ENCODE results near the gene RAMP2. TPM values are rescaled to one million over a fixed set of nuclear protein-coding genes. Genes with fewer than 3 reads are reported as not detected.
"Not testable (repeated sequence)": the region's sequence is repeated elsewhere in the genome, so short reads cannot be mapped to it uniquely, and the experiment has no call there.

Gene RAMP2, protein sequence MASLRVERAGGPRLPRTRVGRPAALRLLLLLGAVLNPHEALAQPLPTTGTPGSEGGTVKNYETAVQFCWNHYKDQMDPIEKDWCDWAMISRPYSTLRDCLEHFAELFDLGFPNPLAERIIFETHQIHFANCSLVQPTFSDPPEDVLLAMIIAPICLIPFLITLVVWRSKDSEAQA
- total RNA-seq, result 67.5 TPM

DNA sequence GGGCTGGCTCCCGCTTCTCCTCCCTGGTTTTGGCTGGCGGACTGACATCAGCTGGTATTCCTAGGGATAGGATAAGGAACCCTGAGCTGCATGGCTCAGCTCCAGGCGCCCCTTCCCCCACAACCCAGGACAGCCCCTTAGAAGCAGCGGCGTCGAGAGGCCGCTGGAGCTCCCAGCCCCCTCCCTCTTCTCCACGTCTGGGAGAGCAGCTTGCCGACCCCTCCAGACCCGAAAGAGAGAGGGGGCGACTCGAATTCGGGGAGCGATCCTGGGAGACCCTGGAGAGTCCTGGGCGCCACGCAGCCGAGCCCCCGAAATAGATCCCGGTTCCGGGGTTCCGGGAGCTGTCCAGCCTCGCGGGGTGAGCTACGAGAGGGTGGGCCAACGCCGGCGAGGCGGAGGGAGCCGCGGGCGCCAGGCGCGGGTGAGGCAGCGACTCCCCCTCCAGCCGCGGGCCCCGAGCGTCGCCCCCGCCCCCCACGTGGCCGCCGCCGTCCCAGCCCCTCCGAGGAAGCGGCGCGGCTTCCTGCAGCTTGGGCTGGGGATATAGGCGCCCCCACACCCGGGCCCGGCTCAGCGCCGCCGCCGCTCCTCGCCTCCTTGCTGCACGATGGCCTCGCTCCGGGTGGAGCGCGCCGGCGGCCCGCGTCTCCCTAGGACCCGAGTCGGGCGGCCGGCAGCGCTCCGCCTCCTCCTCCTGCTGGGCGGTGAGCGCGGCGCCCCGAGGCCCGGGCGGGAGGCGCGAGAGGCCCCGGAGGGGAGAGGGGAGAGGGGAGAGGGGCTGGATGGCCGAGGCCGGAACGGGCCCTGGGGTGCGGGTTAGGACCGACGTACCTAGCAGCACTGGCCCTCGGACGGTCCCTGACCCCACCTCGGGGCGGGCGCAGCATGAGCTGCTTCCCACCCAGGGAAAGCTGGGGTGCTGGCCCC, at the start of gene RAMP2:
RAMP2 (plus strand) TSS at position 576 of the 930 bp plus-strand sequence; CDS start at position 611, 35 bp downstream.
- intact Hi-C loops (cut with DNase I), result no loop called here
- no peak for DNase-seq (ENCODE audit: low spot score)

DNA sequence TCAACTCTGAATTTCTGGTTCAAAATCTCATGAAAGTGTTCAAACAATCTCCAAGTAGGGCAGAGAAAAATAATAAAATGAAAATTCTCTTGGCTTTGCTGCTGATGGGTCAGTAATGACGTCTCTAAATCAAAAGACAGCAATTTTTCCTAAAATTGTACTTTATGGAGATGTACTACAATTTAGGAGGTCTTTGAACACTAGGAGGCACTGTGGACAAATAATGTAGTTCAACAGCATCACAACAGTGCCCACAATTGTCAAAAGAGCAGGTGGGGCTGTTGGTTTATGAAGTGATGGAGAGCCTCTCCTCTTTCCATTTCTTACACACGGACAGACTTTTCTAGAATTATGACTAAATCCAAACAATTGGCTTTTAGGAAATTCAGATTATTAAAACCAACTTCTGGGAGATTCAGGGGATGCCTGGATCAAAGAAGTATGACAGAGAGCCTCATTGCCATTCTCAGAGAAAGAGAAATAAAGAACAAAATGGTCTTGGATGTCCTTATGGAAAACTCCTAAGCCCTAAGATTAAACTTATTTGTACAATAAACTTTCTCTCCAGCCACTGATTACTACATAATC, 39.9 kb upstream of the RAMP2 start:
- DNase-seq (ENCODE audit: low spot score), result no peak
- ATAC-seq, result peak; percentile 93
- intact Hi-C loops (cut with DNase I), result no loop called here

More for the DNA sequence above, at the start of gene RAMP2:
- ATAC-seq, result peak; percentile 62

DNA sequence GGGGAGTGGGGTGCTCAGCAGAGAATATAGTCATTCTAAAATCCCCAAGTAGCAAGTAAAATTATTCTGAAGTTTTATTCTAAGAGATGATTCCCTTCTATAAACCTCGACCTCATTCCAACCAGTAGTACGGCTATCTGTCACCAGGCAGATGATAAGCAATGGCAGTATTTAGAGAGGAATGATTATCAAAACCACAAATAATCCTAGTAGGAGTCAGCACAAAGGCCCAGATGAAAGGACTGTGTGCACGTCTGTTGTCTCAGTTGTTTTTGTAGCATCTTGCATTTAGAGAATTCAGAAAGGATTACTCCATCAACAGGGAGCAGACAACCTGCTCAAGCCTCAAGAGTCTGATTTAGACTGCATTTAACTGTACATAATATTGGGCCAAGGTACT, 37.4 kb upstream of the RAMP2 start:
- intact Hi-C loops (cut with DNase I), result no loop called here
- DNase-seq (ENCODE audit: low spot score), result no peak
- no peak for ATAC-seq

DNA sequence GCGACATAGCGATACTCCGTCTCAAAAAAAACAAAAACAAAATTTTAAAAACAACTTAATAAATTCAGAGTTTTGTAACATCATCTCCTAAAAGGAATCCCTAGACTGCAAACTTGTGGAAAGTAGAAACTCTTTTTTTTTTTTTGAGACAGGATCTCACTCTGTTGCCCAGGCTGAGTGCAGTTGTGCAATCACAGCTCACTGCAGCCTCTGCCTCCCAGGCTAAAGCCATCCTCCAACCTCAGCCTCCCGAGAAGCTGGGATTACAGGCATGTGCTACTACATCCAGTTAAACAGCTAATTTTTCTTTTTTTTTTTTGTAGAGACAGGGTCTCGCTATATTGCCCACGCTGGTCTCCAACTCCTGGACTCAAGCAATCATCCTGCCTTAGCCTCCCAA, 35.9 kb upstream of the RAMP2 start:
- DNase-seq (ENCODE audit: low spot score) (no peak), ATAC-seq (no peak)
- intact Hi-C loops (cut with DNase I), result no loop called here

DNA sequence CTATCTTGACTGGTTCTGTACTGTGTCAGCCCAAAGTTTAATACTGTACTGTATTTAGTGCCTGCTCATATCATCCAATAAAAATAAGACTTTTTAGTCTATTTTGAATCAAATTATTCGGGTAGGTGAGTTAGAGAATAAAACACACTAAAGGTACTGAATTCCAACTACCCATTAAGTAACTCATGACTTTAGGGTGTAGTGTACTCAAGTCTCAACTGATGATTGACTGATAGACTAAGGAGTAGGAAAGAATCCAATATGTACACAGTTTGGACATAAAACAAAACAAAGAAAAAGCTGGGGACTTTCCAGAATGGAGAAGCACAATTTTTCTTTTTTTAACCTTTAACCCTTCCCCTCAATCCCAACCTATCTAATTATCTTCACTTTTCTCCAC, 20.3 kb upstream of the RAMP2 start:
- ATAC-seq (no peak), DNase-seq (ENCODE audit: low spot score) (no peak)

DNA sequence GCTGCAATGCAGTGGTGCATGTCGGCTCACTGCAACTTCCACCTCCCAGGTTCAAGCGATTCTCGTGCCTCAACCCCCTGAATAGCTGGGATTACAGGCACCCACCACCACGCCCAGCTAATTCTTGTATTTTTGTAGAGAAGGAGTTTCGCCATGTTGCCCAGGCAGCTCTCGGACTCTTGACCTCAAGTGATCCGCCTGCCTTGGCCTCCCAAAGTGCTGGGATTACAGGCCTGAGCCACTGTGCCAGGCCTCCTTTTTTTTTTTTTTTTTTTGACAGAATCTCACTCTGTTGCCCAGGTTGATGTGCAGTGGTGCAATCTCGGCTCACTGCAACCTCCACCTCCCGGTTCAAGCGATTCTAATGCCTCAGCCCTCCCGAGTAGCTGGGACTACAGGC, 18.1 kb upstream of the RAMP2 start:
- DNase-seq (ENCODE audit: low spot score); intact Hi-C loops (cut with DNase I); ATAC-seq: not testable (repeated sequence)

More for the DNA sequence above, 20.3 kb upstream of the RAMP2 start:
- intact Hi-C loops (cut with DNase I), result no loop called here

DNA sequence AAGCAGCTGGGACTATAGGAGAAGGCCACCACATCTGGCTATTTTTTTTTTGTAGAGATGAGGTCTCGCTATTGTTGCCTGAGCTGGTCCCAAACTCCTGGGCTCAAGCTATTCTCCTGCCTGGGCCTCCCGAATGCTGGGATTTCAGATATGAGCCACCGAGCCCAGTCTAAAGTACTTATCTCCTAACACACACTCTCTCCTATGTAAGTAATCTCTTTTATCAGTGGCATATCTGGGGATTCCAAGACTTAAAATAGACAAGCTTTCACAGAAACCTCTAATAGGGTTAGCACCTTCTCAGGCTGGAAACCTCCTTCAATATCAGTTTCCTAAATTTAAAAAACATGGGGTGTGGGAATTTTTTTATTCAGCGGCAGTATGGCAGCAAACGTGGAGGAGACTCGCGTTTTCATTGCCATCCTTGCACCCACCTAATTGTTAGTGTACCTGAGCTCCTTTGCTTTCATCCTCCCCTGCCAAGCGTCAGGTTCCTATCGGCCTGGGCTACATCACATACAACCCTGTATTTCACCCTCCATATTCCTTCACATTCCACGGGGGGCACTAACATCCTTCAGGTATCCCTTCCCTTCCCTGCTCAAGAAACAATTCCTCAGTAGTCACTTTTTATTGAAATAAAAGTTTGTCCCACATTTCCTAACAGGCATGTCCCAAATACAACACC, 17.3 kb upstream of the RAMP2 start:
- ATAC-seq, result no peak
- DNase-seq (ENCODE audit: low spot score), result no peak
- intact Hi-C loops (cut with DNase I), result no loop called here

DNA sequence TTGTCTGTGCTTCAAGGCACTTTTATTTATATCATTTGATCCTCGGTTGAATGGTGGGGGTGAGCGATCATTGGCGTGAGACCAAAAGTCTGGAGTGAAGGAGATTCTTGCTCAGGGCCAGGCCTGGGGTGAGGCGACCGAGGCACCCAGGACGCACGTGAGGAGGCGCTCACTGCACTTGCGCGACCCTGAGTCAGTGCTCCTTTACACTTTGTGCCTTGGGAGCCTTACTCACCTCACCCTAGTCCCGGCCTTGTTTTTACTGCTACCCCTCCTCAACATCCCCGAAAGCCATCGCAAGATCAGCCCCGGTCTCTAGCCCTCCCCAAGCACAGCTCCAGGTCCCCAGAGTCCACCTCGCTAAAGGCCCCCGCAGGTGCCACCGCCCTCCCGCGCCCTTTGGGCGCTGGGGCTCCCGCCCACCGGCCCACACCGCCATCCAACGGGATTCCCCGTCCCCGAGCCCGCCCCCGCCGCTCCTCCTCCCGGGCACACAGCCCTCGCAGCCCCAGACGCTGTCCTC, 16.7 kb upstream of the RAMP2 start:
- intact Hi-C loops (cut with DNase I), result no loop called here
- peak; percentile 72 for ATAC-seq

DNA sequence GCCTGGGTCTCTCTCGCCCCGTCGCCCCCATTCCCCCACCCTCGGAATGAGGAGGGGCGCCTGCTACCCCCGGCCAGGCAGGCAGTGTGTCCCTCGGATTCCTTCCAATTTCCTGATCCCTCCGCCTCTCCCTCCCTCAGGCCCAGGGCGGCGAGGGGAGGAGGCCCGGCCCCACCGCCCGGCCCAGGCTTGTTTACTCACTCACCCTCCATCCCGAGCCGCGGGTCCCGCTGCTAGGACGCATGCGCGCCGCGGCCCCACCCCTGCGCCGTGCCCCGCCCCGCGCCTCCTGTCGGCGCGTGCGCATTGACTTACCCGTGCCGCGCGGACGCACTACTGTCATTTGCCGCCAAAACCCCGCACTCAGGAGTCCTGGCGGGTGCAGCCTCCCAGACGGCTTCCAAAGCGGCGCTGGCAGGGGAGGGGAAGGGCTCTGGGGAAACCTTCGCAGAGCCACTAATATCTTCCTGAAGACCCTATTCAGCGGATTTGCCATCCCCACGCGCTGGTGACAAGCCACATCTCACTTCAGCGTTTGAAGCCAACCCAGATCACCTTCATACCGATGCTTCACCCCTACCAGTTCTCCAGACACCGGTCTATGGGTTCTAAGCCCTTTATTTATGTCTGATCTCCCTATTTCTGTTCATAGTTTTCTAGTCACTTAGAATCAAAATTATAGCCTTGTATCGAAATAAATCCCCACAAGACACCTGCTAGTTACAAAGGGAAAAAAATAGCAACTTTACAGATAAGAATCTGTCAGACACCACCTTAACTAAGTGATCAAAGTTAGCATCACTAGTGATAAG, 16.0 kb upstream of the RAMP2 start, which contains the start of gene EZH1:
EZH1 (minus strand) TSS at position 235 of the 812 bp plus-strand sequence. CDS start 16,099 bp downstream, outside the sequence.
- DNase-seq (ENCODE audit: low spot score), result peak; percentile 92
- intact Hi-C loops (cut with DNase I), result no loop called here
- peak; percentile 86 for ATAC-seq

More for the DNA sequence above, 16.7 kb upstream of the RAMP2 start:
- peak; percentile 88 for DNase-seq (ENCODE audit: low spot score)

DNA sequence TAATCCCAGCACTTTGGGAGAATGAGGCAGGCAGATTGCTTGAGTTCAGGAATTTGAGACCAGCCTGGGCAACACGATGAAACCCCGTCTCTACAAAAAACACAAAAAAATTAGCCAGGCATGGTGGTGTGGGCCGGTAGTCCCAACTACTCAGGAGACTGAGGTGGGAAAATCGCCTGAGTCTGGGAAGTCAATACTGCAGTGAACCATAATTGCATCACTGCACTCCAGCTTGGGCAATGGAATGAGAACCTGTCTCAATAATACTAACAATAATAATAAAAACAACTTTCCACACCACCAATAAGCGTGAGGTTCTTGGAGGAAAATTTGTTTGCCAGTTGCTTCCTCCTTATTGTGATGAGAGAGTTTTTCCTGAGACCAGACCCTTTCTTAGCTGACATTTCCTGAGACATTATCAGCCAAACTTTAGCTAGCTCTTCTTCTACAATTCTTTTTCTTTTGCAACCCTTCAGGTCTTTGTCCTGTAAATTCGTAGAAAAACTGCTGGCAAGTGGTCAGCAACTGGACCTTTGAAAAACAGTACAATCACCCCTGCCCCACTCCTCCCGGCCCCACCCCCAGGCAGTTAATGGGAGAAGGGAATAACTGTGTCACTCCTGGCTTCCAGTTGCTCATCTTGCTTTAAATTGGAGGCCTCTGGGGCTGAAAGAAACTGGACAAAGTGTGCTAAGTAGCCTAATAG, 12.7 kb upstream of the RAMP2 start:
- intact Hi-C loops (cut with DNase I), result no loop called here
- ATAC-seq, result peak; percentile 81
- DNase-seq (ENCODE audit: low spot score), result peak; percentile 72

DNA sequence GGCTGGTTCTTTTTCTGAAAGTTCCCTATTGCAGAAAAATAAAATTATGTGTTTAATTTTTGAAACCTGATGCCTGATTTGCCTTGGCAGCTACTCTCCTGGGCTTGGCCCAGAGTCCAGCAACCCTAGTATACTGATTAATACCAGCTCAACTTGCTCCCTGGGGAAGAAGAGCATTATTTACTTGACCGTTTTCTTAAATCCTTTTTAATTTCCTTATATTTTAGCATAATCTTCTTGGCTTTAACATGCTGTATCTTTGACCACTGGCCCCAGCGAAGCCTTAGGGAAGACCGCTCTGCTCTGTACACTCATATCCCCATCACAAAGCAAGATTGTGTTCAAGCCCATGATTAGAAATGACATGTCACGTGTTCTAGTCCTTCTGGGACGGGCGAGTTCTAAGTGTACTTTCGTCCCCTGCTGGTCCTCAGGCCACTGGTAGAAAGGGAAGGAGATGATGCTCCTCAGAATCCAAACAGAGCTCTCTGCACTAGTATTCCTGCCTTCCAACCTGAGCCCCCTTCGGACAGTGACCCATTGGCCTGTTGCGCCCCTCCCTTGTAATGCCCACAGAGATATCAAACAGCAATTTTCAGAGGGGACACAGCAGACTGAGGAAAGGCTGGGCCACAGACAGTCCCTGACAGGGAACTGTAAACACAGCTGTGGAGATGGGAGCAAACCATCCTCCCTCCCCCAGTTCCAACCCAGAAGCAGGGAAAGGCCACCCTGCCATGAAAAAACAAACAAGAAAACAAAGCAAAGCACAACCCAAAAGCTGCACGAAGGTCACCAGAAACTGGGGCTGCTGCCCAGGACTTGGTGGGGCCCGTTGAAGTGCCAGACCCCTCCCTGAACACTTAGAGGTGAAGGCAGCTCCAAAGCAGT, 11.9 kb upstream of the RAMP2 start:
- peak; percentile 67 for ATAC-seq
- intact Hi-C loops (cut with DNase I), result no loop called here

DNA sequence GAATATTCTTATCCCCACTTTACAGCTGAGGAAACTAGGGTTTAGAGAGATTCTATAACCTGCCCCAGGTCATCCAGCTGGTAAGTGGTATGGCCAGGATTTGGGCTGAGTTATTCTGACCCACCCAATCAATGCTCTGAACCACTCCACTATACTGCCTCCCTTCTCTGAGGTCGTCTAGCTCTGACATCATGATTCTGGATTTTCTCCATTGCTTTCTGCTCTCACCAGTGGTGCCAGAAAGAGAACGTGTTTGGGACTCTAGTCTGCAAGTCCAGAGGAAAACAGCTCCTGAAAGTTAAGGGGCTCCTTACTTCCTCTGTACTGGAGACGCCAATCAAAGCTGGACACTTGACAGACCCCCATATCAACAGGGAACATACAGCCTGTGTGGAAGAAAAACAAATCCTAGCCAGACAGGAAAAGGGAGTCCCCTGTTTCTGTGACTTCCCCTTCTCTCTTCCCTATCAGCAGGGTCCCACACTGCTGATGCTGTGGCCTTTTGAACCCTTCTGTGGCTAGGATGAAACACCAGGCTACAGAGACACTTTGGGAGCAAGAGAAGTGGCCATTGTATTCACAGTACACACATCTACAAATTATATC, 10.2 kb upstream of the RAMP2 start:
- no peak for ATAC-seq
- intact Hi-C loops (cut with DNase I), result no loop called here
- no peak for DNase-seq (ENCODE audit: low spot score)

More for the DNA sequence above, 11.9 kb upstream of the RAMP2 start:
- no peak for DNase-seq (ENCODE audit: low spot score)

DNA sequence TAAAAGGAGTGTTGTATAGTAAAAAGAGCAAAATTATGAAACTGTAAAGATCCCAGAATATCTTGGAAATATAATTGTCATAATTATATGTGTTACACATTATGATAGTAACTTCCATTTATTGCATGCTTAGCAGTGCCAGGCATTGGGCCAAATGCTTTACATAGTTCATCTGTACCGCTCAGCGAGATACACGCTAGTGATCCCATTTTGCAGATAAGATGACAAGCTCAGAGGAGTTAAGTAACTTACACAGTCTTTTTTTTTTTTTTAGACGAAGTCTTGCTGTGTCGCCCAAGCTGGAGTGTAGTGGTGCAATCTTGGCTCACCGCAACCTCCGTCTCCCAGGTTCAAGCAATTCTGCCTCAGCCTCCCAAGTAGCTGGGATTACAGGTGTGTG, 9.4 kb upstream of the RAMP2 start:
- intact Hi-C loops (cut with DNase I), result no loop called here
- DNase-seq (ENCODE audit: low spot score), result no peak
- ATAC-seq, result no peak

DNA sequence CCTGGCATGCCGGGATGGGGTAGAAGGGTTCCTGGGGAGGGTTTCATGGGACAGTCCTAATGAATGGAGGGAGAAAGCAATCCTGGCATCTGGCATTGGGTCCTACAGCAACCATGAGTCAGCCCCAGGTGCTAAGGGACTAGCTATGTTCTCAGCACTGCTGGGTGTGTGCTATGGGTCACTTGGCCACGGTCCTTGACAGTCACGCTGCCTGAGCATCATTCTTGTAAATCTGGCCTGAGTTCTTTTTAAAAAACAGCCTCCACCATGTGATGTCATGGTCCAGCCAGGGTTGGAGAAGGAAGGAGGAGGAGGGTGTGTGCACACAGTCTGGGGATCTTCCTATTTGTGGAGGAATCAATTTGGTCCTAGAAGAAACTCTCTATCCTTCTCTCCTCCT, 6.2 kb upstream of the RAMP2 start:
- DNase-seq (ENCODE audit: low spot score) (peak; percentile 81), ATAC-seq (peak; percentile 97)
- intact Hi-C loops (cut with DNase I), result no loop called here

DNA sequence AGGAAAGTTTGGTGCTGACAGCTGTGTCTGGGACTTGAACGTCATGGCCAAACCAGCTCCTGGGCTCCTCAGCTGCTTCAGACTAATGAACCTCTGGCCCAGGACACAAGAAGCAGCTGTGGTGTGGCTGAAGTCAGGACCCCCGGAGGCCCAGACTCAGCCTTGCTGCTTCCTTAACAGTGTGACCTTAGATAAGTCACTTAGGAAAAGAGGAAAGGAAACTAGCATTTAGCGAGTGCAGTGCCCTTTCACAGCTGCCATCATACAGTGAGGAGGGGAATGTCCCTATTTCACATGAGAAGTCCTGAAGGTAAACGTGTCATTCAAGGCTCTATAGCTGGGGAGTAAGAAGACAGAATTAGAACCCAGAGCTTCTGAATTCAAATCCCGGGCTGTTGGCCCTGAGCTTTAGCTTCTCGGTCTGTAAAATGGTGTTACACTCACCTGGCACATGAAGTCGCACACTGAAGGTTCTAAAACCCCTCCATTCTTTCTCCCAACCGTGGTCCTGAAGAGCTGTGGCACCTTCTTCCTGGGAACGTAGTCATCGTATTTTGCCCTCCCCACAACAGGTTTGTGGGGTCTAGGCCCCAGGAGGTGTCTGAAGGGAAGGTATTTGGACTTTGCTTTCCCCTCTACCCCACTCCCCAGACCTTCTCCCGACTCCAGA, 910 bp upstream of the RAMP2 start:
- intact Hi-C loops (cut with DNase I), result no loop called here
- DNase-seq (ENCODE audit: low spot score) (no peak), ATAC-seq (peak; percentile 48)

DNA sequence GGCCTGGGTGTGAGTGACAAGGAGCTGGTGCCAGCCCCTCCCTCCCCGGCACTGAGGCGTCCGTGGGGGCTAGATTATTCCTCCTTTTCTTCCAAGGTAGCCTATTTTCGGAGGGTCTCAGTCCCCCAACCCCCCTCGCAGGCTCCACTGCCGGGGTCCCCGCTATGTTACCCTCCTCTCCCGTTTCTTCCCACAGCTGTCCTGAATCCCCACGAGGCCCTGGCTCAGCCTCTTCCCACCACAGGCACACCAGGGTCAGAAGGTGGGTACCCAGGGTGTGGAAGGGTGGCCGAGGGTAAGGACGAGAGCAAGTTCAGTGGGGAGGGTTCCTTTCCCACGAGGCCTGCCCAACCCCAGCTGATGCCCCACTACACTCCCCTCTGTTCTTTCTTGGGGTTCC, 611 bp downstream of the RAMP2 start:
- DNase-seq (ENCODE audit: low spot score) (no peak), ATAC-seq (peak; percentile 21)
- intact Hi-C loops (cut with DNase I), result loop anchor here (2.0 kb wide), 1 partner anchor 43 kb away; no protein-coding TSS in a partner anchor
